Measurements from ENCODE around the gene C11orf42.

Gene C11orf42

GRCh38 chr11:6205366-6205765 is at the start of gene C11orf42:
C11orf42 (plus strand) TSS chr11:6205557; CDS start chr11:6205616, 59 bp downstream.
- DNase-seq: no peak

GRCh38 chr11:6156628-6157359 is 48.6 kb upstream of the C11orf42 start:
- DNase-seq: no peak

GRCh38 chr11:6170226-6170625 is 35.1 kb upstream of the C11orf42 start, which contains the start of gene OR52B2:
OR52B2 (minus strand) TSS chr11:6170326; CDS start chr11:6170326, 0 bp downstream.
- DNase-seq: no peak

GRCh38 chr11:6175440-6175839 is 29.9 kb upstream of the C11orf42 start:
- DNase-seq: no peak

- DNase-seq: no peak
Observed at GRCh38 chr11:6191742-6192141, 13.6 kb upstream of the C11orf42 start.

- DNase-seq: no peak
Observed at GRCh38 chr11:6194065-6194581, 11.2 kb upstream of the C11orf42 start.

- DNase-seq: no peak
Observed at GRCh38 chr11:6196396-6196795, 9.0 kb upstream of the C11orf42 start.

- no peak for DNase-seq
Observed at GRCh38 chr11:6197466-6198200, 7.7 kb upstream of the C11orf42 start.

- no peak for DNase-seq
Observed at GRCh38 chr11:6199174-6199810, 6.1 kb upstream of the C11orf42 start, which contains the start of gene OR52W1. OR52W1 (plus strand) TSS chr11:6199224; CDS start chr11:6199224, 0 bp downstream.

- no peak for DNase-seq
Observed at GRCh38 chr11:6200975-6201374, 4.4 kb upstream of the C11orf42 start.

GRCh38 chr11:6201481-6201880 is 3.9 kb upstream of the C11orf42 start:
- no peak for DNase-seq

- no peak for DNase-seq
Observed at GRCh38 chr11:6202041-6202440, 3.3 kb upstream of the C11orf42 start.

- no peak for DNase-seq
Observed at GRCh38 chr11:6203327-6203726, 2.0 kb upstream of the C11orf42 start.

- no peak for DNase-seq
Observed at GRCh38 chr11:6204706-6205105, 651 bp upstream of the C11orf42 start.

- no peak for DNase-seq
Observed at GRCh38 chr11:6206456-6207180, 1.3 kb downstream of the C11orf42 start.

- no peak for DNase-seq
Observed at GRCh38 chr11:6209801-6210200, 4.4 kb downstream of the C11orf42 start.

GRCh38 chr11:6210274-6210955 is 5.1 kb downstream of the C11orf42 start:
- DNase-seq: no peak

GRCh38 chr11:6214530-6214929 is 9.2 kb downstream of the C11orf42 start:
- DNase-seq: no peak

- no peak for DNase-seq
Observed at GRCh38 chr11:6216501-6216900, 11.1 kb downstream of the C11orf42 start.

GRCh38 chr11:6217722-6218121 is 12.4 kb downstream of the C11orf42 start:
- no peak for DNase-seq

- DNase-seq: no peak
Observed at GRCh38 chr11:6219359-6219758, 14.0 kb downstream of the C11orf42 start.

- no peak for DNase-seq
Observed at GRCh38 chr11:6223854-6224253, 18.5 kb downstream of the C11orf42 start.
